ENCODE data around the gene THBS1. TPM values are rescaled to one million over a fixed set of nuclear protein-coding genes. Genes with fewer than 3 reads are reported as not detected.

THBS1 gene
- total and polyA plus RNA-seq, 7 donors, result 3.3 to 40.1 (median 9.7) TPM

DNA sequence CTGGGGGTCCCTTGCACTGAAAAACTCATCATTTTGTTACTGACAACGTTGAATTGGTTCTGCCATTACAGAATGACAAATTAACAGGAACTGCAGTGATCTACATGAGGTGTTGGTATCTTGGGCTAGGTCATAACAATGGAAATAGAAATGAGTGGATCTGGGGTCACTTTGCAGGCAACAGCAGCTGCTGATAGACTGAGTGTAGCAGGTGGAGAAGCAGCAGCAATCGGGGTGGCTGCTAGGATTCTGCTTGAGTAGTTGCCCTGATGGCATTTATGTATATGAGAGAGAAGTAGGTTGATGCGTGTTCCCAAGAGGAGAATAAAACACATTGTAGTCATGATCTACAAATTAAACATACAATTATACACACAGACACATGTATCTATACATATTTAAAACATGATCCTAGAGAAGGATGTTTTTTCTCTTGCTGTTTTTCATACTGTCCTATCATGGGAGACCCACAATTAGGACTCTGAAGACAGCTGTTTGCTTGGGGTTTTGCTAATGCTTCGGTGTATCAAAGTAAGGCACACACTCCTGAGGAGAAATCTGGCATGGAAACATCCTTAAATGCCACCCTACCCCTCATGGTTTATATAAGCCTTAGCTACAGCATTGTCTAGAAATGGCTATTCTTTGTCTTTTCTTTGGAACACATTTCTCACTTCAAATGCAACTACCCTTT lies 15.8 kb upstream of the THBS1 start:
- Histone ChIP-seq H3K27me3 (ENCODE audit: insufficient read depth in 3 of 3, low read length in 2 of 3) (no peaks in the 10 kb centered on the region), H3K27ac (no peak overlapping the region), H3K36me3 (ENCODE audit: insufficient read depth in 1 of 2, low read depth in 1 of 2) (no peaks in the 10 kb centered on the region), H3K4me3 (no peak overlapping the region), H3K4me1 (no peaks in the 10 kb centered on the region), H3K9me3 (no peaks in the 10 kb centered on the region)
- ATAC-seq, result peak in 2 of 4 donors; percentile 68 to 69
- 36 to 44% (median 39%) methylated on average over 4 of the region's 4 CpGs for WGBS, 3 donors
- intact Hi-C loops (cut with DNase I), result no loop called here
- TF ChIP-seq, protein P1, sequence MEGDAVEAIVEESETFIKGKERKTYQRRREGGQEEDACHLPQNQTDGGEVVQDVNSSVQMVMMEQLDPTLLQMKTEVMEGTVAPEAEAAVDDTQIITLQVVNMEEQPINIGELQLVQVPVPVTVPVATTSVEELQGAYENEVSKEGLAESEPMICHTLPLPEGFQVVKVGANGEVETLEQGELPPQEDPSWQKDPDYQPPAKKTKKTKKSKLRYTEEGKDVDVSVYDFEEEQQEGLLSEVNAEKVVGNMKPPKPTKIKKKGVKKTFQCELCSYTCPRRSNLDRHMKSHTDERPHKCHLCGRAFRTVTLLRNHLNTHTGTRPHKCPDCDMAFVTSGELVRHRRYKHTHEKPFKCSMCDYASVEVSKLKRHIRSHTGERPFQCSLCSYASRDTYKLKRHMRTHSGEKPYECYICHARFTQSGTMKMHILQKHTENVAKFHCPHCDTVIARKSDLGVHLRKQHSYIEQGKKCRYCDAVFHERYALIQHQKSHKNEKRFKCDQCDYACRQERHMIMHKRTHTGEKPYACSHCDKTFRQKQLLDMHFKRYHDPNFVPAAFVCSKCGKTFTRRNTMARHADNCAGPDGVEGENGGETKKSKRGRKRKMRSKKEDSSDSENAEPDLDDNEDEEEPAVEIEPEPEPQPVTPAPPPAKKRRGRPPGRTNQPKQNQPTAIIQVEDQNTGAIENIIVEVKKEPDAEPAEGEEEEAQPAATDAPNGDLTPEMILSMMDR (IDR thresholded peaks at IDR 0.05), result no peak
- no peak for DNase-seq

DNA sequence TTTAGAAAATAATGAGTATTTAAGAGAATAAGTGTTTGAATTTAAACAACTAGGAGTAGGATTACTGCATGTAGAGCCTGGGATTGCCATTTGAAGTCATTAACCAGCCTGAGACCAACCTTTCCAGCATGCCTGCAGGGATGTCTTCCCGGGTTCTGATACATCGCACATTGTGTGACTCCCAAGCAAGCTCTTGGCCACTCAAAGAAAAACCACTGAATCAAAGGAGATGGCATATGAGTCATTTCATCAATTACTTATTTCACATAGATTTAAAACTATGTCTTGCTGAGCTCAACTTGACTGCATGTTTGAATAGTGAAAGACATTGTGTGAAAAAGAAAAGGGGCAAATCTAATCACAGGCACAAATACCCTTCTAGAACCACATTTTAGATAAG lies 15.0 kb upstream of the THBS1 start:
- TF ChIP-seq, protein P1 (IDR thresholded peaks at IDR 0.05), result no peak
- no peaks in the 10 kb centered on the region for H3K27me3 ChIP-seq (ENCODE audit: insufficient read depth in 3 of 3, low read length in 2 of 3)
- no peak for ATAC-seq
- intact Hi-C loops (cut with DNase I), result no loop called here
- no peak overlapping the region for H3K4me3 ChIP-seq
- no peaks in the 10 kb centered on the region for H3K4me1 ChIP-seq
- 94 to 100% (median 96%) methylated on average over 2 of the region's 2 CpGs for WGBS, 3 donors
- H3K27ac ChIP-seq, result no peak overlapping the region
- DNase-seq, result no peak
- no peaks in the 10 kb centered on the region for H3K36me3 ChIP-seq (ENCODE audit: insufficient read depth in 1 of 2, low read depth in 1 of 2)
- H3K9me3 ChIP-seq, result no peaks in the 10 kb centered on the region

DNA sequence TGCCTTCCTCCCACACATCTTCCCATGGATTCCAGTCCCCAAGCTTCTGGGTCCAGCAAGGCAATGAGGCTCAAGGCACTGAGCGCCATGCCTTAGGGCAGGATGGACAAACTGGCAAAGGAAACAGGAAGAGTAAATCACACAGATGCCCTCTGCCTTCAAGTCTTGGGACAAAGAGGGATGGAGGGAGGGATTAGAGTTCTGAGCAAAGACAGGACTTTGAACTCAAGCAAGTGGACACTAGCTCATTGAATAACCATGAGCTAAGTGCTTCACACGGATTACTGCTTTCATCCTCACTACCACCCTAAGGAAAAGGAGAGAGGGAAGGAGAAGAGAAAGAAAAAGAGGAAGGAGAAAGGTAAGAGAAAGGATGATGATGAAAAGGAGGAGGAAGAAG lies 7.6 kb upstream of the THBS1 start:
- H3K27ac ChIP-seq, result no peak overlapping the region
- no peaks in the 10 kb centered on the region for H3K36me3 ChIP-seq (ENCODE audit: insufficient read depth in 1 of 2, low read depth in 1 of 2)
- intact Hi-C loops (cut with DNase I), result no loop called here
- TF ChIP-seq, protein P1 (IDR thresholded peaks at IDR 0.05), result no peak
- H3K9me3 ChIP-seq, result no peaks in the 10 kb centered on the region
- no peak for ATAC-seq
- no peaks in the 10 kb centered on the region for H3K4me1 ChIP-seq
- H3K4me3 ChIP-seq, result no peak overlapping the region
- peaks cover 0 to 11% (median 5%) of the 10 kb centered on the region in 3 donors for H3K27me3 ChIP-seq (ENCODE audit: insufficient read depth in 3 of 3, low read length in 2 of 3)
- 79 to 87% (median 82%) methylated on average over 2 of the region's 2 CpGs for WGBS, 3 donors
- no peak for DNase-seq

DNA sequence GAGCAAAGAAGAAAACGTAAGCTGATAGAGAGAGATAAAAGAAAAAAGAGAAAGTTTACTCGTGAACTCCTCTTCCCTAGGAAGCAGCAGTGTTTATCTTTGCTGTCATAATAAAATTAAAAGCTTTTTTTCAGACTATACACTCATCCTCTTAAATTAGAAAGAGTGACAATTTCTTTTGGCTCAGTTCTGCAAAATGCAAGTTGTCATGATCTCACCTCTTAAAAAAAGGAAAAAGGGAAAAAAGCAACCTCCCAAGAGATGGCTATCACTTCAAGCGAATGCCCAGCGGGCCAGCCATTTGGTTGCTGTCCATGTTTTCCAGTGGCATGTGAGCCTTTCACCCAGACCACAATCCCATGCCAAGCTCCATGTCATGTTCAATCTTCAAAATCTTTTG lies 7.0 kb upstream of the THBS1 start:
- WGBS, 3 donors, result 64 to 75% (median 67%) methylated on average over 4 of the region's 4 CpGs

More for the DNA sequence above, 7.0 kb upstream of the THBS1 start:
- Histone ChIP-seq H3K9me3 (no peaks in the 10 kb centered on the region), H3K4me1 (no peaks in the 10 kb centered on the region), H3K27ac (no peak overlapping the region), H3K27me3 (ENCODE audit: insufficient read depth in 3 of 3, low read length in 2 of 3) (peaks cover 0 to 14% (median 5%) of the 10 kb centered on the region in 3 donors), H3K36me3 (ENCODE audit: insufficient read depth in 1 of 2, low read depth in 1 of 2) (no peaks in the 10 kb centered on the region), H3K4me3 (no peak overlapping the region)
- ATAC-seq, result no peak
- no peak for DNase-seq
- TF ChIP-seq, protein P1 (IDR thresholded peaks at IDR 0.05), result no peak
- intact Hi-C loops (cut with DNase I), result no loop called here
